Measurements from ENCODE around the gene MIS18A. TPM values are rescaled to one million over a fixed set of nuclear protein-coding genes. Genes with fewer than 3 reads are reported as not detected.

MIS18A gene
- polyA plus RNA-seq, 1 donor from 2014 or later, result 15.9 TPM

DNA sequence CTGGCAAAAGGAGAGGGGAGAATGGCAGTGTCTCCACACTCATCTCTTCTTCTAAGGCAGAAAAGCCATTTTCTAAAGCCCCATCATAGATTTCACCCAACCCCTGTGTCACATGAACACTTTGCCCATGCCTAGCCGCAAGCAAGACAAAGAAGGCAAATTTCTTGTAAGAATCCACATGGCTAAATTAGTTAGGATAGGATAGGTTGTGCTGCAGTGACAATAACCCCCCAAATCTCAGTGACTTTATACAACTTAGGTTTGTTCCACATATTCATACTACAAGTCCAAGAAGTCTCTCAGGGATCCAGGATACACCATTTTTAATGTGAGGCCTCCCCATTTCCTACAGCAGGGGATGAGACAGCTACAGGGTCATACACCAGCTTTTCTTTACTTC, 40.8 kb downstream of the MIS18A start:
- H3K9me3 ChIP-seq (ENCODE audit: low read length), result no peaks in the 10 kb centered on the region
- no peak for TF ChIP-seq EP300 (conservative IDR thresholded peaks at IDR 0.05; ENCODE audit: poor library complexity, severe bottlenecking)
- TF ChIP-seq POLR2AphosphoS5 (IDR thresholded peaks at IDR 0.05), result no peak
- no peak for TF ChIP-seq CTCF (IDR thresholded peaks at IDR 0.05; ENCODE audit: poor library complexity, severe bottlenecking)
- TF ChIP-seq, protein P1, sequence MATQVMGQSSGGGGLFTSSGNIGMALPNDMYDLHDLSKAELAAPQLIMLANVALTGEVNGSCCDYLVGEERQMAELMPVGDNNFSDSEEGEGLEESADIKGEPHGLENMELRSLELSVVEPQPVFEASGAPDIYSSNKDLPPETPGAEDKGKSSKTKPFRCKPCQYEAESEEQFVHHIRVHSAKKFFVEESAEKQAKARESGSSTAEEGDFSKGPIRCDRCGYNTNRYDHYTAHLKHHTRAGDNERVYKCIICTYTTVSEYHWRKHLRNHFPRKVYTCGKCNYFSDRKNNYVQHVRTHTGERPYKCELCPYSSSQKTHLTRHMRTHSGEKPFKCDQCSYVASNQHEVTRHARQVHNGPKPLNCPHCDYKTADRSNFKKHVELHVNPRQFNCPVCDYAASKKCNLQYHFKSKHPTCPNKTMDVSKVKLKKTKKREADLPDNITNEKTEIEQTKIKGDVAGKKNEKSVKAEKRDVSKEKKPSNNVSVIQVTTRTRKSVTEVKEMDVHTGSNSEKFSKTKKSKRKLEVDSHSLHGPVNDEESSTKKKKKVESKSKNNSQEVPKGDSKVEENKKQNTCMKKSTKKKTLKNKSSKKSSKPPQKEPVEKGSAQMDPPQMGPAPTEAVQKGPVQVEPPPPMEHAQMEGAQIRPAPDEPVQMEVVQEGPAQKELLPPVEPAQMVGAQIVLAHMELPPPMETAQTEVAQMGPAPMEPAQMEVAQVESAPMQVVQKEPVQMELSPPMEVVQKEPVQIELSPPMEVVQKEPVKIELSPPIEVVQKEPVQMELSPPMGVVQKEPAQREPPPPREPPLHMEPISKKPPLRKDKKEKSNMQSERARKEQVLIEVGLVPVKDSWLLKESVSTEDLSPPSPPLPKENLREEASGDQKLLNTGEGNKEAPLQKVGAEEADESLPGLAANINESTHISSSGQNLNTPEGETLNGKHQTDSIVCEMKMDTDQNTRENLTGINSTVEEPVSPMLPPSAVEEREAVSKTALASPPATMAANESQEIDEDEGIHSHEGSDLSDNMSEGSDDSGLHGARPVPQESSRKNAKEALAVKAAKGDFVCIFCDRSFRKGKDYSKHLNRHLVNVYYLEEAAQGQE (IDR thresholded peaks at IDR 0.05; ENCODE audit: borderline replicate concordance), result no peak
- TF ChIP-seq TAF1 (IDR thresholded peaks at IDR 0.05; ENCODE audit: low read depth), result no peak
- no peak for TF ChIP-seq SMC3 (conservative IDR thresholded peaks at IDR 0.05; ENCODE audit: poor library complexity)
- no peak for TF ChIP-seq MXI1 (conservative IDR thresholded peaks at IDR 0.05; ENCODE audit: poor library complexity, severe bottlenecking)
- TF ChIP-seq RAD21 (conservative IDR thresholded peaks at IDR 0.05), result no peak
- TF ChIP-seq EZH2 (IDR thresholded peaks at IDR 0.05; ENCODE audit: borderline replicate concordance, insufficient read depth, low read length, poor library complexity, severe bottlenecking), result no peak
- no peak overlapping the region for H3K4me2 ChIP-seq (ENCODE audit: low read length)
- H3K36me3 ChIP-seq (ENCODE audit: insufficient read depth, low read length), result no peaks in the 10 kb centered on the region
- no peak overlapping the region for H3K27ac ChIP-seq (ENCODE audit: low read length)
- H3K79me2 ChIP-seq (replicated peaks; ENCODE audit: insufficient read depth, low read length), result no peaks in the 10 kb centered on the region
- no peaks in the 10 kb centered on the region for H3K27me3 ChIP-seq (ENCODE audit: insufficient read depth, low read depth, low read length)
- no peaks in the 10 kb centered on the region for H4K20me1 ChIP-seq (ENCODE audit: insufficient read depth)
- no peaks in the 10 kb centered on the region for H3K9me2 ChIP-seq (ENCODE audit: insufficient read depth, low read length)
- no peak overlapping the region for H2AFZ ChIP-seq (ENCODE audit: low read depth, low read length)
- no peak overlapping the region for H3K4me3 ChIP-seq (ENCODE audit: low read length)
- H3F3A ChIP-seq (ENCODE audit: insufficient read depth, low read length, poor library complexity, severe bottlenecking), result peaks cover 6% of the 10 kb centered on the region
- H3K9ac ChIP-seq (ENCODE audit: low read length), result no peak overlapping the region

DNA sequence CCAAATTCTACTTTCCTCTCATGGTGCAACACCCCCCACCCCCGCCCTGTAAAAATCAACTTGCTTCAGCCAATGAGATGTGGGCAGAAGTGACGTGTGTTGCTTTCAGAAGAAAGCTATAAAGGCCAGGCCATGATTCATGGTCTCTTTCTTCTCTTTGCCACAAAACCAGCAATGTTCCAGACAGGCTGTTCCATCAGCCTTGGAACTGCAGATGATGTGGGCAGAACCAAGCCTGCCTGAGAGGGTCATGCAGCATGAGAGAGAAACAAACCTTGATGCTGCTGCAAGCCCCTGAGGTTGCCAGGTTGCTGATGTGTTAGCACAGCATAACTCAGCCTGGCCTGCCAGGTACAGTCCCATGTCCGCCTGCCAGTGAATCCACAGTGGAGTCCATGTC, 41.8 kb downstream of the MIS18A start:
- Histone ChIP-seq H3K4me2 (ENCODE audit: low read length) (no peak overlapping the region), H3K4me3 (ENCODE audit: low read length) (no peak overlapping the region), H3K36me3 (ENCODE audit: insufficient read depth, low read length) (no peaks in the 10 kb centered on the region), H3K9me2 (ENCODE audit: insufficient read depth, low read length) (no peaks in the 10 kb centered on the region), H2AFZ (ENCODE audit: low read depth, low read length) (no peak overlapping the region), H3K27ac (ENCODE audit: low read length) (no peak overlapping the region), H4K20me1 (ENCODE audit: insufficient read depth) (no peaks in the 10 kb centered on the region), H3F3A (ENCODE audit: insufficient read depth, low read length, poor library complexity, severe bottlenecking) (peaks cover 6% of the 10 kb centered on the region), H3K79me2 (replicated peaks; ENCODE audit: insufficient read depth, low read length) (no peaks in the 10 kb centered on the region), H3K9me3 (ENCODE audit: low read length) (no peaks in the 10 kb centered on the region), H3K27me3 (ENCODE audit: insufficient read depth, low read depth, low read length) (no peaks in the 10 kb centered on the region), H3K9ac (ENCODE audit: low read length) (no peak overlapping the region)
- TF ChIP-seq MXI1 (conservative IDR thresholded peaks at IDR 0.05; ENCODE audit: poor library complexity, severe bottlenecking) (no peak), TAF1 (IDR thresholded peaks at IDR 0.05; ENCODE audit: low read depth) (no peak), RAD21 (conservative IDR thresholded peaks at IDR 0.05) (no peak), EP300 (conservative IDR thresholded peaks at IDR 0.05; ENCODE audit: poor library complexity, severe bottlenecking) (no peak), EZH2 (IDR thresholded peaks at IDR 0.05; ENCODE audit: borderline replicate concordance, insufficient read depth, low read length, poor library complexity, severe bottlenecking) (no peak), CTCF (IDR thresholded peaks at IDR 0.05; ENCODE audit: poor library complexity, severe bottlenecking) (no peak), SMC3 (conservative IDR thresholded peaks at IDR 0.05; ENCODE audit: poor library complexity) (no peak), POLR2AphosphoS5 (IDR thresholded peaks at IDR 0.05) (no peak)
- TF ChIP-seq, protein P1 (IDR thresholded peaks at IDR 0.05; ENCODE audit: borderline replicate concordance), result no peak

Measured in neural cell (in vitro differentiated cells).